H7 (cell line): ENCODE measurements around the gene SLAMF6. TPM values are rescaled to one million over a fixed set of nuclear protein-coding genes. Genes with fewer than 3 reads are reported as not detected.
A peak's percentile ranks its signal among the peaks of the same experiment; 100 is the strongest.
"Not testable (repeated sequence)": the region's sequence is repeated elsewhere in the genome, so short reads cannot be mapped to it uniquely, and the experiment has no call there.

Experiments used
- DNase-seq: peaks from one replicate; pipeline ENCODE4 v3.0.0; 2012
- H3K27me3 ChIP-seq: 2 replicates; pipeline ENCODE4 v1.6.0; 2011; ENCODE audit warnings: mild to moderate bottlenecking, low read length; ENCODE audit not compliant: control insufficient read depth, insufficient read depth
- H3K36me3 ChIP-seq: replicated peaks from 2 replicates; pipeline ENCODE4 v1.5.1; 2011; ENCODE audit warnings: low read length; ENCODE audit not compliant: control insufficient read depth, insufficient read depth
- H3K4me3 ChIP-seq: 2 replicates; pipeline ENCODE4 v1.5.1; 2011; ENCODE audit warnings: low read depth, mild to moderate bottlenecking, control low read depth, low read length, moderate library complexity; ENCODE audit not compliant: insufficient read depth
- total RNA-seq: library from RNA; depleted of rRNA; stranded (reverse); fragments of >200 nt; shearing (Covaris generic); gene quantifications from 2 replicates; pipeline ENCODE4 v1.2.3, GENCODE V29; 2014

The SLAMF6 gene
- total RNA-seq, 1 experiment from 2014 or later: not detected

DNA sequence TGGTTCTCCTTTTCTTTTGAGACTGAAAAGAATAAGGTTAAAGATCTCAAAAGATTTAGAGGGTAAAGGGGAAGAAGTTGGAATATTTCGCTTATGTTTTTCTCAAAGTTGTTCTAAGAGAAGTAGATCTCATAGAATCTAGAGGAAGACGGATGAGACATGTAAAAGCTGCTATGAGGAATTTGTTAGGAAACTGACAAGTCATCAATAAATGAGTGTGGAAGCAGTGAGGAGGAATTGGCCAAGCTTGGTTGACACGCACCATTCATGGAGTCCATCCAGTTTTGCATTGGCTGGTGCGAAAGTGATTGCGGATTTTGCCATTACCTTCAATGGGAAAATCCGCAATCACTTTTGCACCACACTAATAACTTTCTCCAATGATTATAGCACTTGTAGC is 20.0 kb downstream of the SLAMF6 start:
- Histone ChIP-seq H3K36me3 (no peaks in the 10 kb centered on the region), H3K27me3 (no peaks in the 10 kb centered on the region; the same call in 1 of the 2 replicates), H3K4me3 (no peak overlapping the region)
- no peak for DNase-seq

DNA sequence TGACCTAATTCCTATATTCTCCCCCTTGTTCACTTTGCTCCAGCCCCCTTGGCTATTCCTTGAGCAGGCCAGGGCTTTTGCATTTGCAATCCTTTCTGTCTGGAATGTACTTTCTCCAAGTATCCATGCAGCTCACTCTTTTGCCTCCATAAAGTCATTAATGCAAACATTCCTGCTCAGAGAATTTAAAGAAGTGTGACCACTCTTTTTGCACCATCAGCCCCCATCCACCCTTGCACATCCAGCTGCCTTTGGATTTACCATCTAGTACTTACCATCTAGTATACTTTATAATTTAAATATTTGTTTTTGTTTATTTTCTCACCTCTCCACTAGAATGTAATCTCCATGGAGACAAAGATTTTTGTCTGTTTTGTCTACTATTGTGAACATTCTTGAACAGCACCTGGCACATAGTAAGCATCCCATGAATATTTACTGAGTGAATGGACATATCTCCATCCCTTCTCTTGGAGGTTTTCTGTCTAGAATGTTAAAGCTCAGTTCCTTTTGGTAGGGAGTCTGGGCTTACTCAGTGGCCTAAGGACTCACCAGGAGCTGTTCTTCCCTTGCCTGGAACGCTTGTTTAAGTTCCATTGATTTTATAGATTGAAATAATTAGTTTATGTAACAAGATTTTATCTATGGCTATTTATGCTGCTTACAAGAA is 22.6 kb downstream of the SLAMF6 start:
- H3K36me3 ChIP-seq: no peaks in the 10 kb centered on the region
- no peak overlapping the region for H3K4me3 ChIP-seq
- DNase-seq: no peak
- H3K27me3 ChIP-seq: no peaks in the 10 kb centered on the region; the same call in 1 of the 2 replicates

DNA sequence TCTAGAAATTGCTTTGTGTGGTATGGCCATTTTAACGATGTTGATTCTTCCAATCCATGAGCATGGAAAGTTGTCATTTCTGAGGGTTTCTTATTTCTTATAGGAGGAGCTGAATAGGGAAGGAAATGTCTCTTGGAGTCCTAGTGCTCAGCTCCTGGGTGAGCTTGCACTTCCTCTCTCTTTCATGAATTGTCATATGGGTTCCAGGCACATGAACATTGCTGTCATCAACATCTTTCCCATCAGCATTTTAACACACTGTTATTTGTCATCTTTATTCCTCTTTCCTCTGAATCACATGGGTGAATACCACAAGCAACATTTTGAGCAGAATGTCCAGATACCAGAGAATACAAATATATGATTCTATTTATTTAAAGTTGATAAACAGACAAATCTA is 23.4 kb downstream of the SLAMF6 start:
- Histone ChIP-seq H3K4me3 (no peak overlapping the region), H3K36me3 (no peaks in the 10 kb centered on the region), H3K27me3 (no peaks in the 10 kb centered on the region; the same call in 1 of the 2 replicates)
- DNase-seq: no peak

DNA sequence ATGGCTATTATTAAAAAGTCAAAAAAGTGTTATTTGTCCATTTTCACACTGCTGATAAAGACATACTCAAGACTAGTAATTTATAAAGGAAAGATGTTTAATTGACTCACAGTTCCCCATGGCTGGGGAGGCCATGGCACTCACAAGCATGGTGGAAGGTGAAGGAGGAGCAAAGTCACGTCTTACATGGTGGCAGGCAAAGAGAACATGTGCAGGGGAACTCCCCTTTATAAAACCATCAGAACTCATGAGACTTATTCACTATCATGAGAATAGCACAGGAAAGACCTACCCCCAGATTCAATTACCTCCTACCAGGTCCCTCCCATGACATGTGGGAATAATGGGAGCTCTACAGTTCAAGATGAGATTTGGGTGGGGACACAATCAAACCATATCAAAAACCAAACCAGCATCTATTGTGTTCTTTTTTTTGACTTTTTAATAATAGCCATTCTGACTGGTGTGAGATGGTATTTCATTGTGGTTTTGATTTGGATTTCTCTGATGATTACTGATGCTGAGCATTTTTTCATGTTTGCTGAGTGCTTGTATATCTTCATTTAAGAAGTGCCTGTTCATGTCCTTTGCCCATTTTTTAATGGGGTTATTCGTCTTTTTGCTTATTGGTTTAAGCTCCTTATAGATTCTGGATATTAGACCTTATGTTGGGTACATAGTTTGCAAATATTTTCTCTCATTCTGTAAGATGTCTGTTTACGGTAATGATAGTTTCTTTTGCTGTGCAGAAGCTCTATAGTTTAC is 24.6 kb downstream of the SLAMF6 start:
- not testable (repeated sequence) for H3K36me3 ChIP-seq, DNase-seq, H3K4me3 ChIP-seq, H3K27me3 ChIP-seq

DNA sequence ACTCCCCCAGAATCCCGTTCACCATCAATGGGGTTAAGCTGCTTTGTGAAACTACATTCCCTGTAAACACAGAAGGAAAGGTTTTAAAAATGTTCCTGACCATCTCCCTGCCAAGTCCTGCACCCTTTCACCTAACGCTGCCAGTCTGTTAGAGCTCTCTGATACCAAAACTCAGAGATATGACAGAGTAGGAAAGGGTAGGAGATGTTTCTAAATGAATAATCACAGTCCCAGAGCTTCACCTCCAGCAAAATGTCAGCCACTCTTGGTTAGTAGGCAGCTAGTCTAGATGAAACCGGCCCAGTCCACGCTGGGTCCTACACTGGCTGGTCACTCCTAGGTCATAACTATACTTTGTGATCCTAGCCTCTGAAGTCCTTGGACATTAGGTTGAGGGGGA is 26.7 kb downstream of the SLAMF6 start:
- Histone ChIP-seq H3K4me3 (no peak overlapping the region), H3K27me3 (no peaks in the 10 kb centered on the region), H3K36me3 (no peaks in the 10 kb centered on the region)
- DNase-seq: no peak

DNA sequence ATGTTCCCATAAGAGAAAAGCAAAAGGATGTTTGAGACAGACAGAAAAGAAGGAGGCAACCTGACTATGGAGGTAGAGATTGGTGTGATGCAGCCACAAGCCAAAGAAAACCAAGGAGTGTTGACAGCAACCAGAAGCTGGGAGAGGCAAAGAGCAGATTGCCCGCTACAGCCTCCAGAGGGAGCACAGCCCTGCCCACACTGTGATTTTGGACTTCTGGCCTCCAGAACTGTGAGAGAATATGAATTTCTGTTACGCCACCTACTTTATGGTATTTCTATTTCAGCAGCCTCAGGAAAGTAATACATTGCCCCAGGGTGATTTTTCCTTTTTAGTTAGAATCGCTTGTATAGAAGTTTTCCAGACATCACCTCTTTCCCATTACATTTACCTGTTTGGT is 28.4 kb downstream of the SLAMF6 start:
- Histone ChIP-seq H3K27me3 (no peaks in the 10 kb centered on the region), H3K4me3 (no peak overlapping the region), H3K36me3 (no peaks in the 10 kb centered on the region)
- DNase-seq: no peak

DNA sequence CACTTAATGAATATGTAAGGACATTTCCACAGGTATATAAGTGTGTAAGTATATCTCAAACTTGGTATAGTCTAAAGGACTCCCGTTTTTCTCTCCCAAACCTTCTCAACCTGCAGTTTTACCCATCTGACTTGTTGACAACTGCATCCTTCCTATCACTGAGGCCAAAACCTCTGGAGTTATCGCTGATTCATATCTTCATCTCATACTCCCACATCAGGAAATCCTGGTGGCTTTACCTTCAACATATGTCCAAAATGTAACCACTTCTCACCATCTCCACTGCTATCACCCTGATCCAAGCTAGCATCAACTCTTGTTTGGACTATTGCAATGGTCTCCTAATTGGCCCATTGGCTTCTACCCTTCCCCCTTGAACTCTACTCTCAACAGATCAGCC is 30.4 kb downstream of the SLAMF6 start:
- Histone ChIP-seq H3K36me3 (no peaks in the 10 kb centered on the region), H3K27me3 (no peaks in the 10 kb centered on the region), H3K4me3 (no peak overlapping the region)
- DNase-seq: no peak

DNA sequence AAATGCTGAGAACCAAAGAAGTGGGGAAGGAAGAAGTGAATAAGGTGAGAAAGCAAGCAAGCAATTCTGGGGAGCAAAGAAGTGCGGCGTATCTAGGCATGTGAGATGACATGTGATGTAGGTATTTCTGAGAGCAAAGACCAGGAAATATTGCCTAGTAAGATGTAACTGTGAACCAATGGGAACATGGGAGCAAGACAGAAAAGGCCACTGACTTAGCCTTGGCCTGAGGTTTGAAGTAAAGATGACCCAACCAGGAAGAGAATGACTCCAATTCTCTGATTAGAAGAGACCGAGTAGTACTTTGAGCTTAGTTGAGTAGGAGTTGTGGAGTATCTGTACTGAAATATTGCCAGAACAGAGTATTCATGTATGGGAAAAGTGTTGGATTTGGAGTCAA is 31.1 kb downstream of the SLAMF6 start:
- DNase-seq: no peak
- Histone ChIP-seq H3K36me3 (no peaks in the 10 kb centered on the region), H3K4me3 (no peak overlapping the region), H3K27me3 (no peaks in the 10 kb centered on the region)

DNA sequence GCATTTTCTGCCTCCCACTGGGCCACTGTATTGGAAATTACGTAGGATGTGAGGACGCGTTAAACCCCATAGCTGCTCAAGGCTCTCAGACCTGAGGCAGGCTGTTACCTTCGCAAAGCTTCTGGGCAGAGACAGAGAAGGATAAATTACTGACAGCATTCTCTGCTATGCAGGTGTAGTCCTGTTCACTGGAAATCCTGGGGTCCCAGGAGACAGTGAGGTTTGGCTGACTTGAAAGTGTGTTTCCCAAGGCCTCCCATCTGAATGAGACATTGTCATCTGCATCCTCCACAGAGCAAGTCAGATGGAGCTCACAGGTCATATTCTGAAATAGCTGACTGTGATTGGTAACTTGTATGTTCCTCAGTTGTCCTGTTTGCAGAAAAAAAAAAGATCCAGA is 32.0 kb downstream of the SLAMF6 start:
- H3K4me3 ChIP-seq: no peak overlapping the region
- H3K27me3 ChIP-seq: no peaks in the 10 kb centered on the region
- H3K36me3 ChIP-seq: no peaks in the 10 kb centered on the region
- DNase-seq: no peak

DNA sequence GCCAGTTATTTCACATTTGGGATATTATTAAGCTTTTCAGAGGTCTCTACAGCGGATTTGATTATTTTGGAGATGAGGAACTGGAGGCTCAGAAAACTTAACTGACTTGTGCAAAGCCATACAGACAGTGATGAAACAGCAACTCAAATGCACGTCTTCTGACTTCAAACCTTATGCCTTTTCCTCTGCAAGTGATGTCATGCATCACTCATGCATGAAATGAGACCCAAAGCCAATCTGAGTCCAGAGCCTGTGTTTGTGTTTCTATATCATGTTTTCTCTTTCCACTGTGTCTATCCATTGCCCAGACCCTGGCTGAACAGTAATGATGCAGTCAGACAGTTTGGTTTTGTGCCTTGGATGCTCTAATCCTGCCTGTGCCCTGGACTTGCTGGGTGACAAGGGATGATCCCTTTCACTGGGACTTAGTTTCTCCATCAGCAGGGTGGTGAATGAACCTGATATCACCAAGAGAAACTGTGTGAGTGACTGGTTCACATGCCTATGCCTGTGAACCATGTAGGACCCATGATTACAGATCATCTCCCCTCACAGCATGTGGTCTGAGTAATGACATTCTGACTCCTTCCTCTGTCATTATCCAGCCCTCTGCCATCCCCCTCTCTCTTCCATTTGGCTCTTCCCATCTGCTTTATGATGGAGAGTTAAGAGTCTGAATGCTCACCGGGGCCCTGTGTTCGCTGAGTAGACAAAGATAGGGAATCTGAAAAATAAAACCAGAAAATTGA is 33.4 kb downstream of the SLAMF6 start:
- Histone ChIP-seq H3K36me3 (no peaks in the 10 kb centered on the region), H3K27me3 (no peaks in the 10 kb centered on the region)

DNA sequence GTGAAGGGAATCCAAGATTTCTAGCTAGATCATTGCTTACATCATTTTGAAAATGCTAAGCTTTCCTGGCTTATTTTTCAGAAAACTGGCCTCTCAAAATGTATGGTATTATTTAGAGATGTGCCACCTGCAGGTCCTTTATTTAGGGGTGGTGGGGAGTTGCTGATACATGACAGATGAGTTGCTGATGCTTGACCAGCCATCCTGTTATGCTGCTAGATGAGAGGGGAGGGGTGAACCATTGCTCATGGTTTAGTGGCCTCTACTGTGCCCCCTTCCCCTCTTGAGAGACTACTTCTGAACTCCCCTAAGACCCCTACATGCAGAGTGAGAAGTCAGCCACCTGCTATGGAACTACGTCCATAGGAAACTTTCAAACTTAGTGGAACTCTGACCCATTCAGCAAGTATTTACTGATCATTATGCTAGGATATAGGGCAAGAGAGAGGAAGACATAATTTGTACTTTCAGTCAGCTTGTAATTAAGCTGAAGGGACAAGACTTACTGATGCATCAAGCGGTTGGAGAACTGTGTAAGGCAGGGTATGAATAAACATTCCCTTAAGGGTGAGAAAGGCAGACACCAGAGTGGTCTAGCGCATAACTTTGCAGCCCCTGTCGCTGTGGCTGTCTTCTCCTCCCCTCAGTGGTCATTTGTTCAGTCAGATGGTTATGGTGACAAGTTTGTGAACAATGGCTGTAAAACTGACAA is 34.6 kb downstream of the SLAMF6 start:
- DNase-seq: no peak
- Histone ChIP-seq H3K36me3 (no peaks in the 10 kb centered on the region), H3K27me3 (no peaks in the 10 kb centered on the region), H3K4me3 (no peak overlapping the region)

More for the DNA sequence above, 33.4 kb downstream of the SLAMF6 start:
- no peak for DNase-seq
- H3K4me3 ChIP-seq: no peak overlapping the region

DNA sequence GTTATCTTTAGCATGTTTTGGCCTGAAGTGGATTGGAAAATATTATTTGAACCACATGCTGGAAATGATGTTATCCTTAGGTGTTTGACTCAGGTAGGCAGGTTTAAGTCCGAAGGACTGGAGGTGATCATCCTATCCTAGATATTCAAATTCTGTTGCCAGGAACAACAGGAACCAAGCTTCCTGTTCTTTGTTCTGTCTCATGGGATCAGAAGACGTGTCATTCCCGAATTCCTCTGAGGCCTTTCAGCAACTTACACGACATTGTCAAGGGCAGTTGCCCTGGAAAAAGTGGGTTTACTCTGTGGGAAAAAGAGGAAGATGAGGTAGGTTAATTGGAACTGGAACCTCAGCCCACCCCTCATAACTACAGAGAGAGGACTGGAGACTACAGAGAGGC is 36.6 kb downstream of the SLAMF6 start:
- DNase-seq: peak; percentile 9
- Histone ChIP-seq H3K27me3 (no peaks in the 10 kb centered on the region), H3K4me3 (no peak overlapping the region), H3K36me3 (no peaks in the 10 kb centered on the region)

DNA sequence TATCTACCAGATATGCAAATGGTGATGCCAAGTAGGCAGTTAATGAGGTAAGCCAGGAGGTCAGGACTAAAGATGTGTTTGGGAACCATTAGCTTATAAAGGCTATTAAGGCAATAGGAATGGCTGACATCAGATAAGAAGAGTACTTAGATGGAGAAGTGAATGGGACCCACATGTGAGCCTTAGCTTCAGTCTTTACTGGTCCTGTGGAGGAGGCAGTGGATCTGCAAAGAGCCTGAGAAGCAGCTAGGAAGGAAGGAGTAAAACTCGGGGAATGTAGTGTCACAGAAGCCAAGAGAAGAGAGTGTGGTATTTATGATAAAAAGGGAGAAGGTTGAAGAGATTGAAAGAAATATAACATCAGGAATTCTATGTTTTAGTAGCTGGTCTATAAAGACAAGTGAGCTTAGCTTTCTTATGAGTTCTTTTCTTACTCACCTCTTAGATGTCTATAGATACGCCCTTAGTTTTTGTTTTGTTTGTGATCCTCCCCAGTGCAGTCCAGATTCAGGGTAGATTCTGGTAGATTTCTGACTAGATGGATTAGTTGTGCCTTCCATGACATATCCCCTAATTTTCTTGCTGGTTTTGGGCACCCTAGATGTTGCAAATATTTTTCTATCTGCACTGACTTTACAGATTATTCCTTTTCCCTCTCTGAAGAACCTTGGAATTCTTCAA is 39.4 kb downstream of the SLAMF6 start:
- Histone ChIP-seq H3K4me3 (no peak overlapping the region), H3K27me3 (no peaks in the 10 kb centered on the region), H3K36me3 (no peaks in the 10 kb centered on the region)
- no peak for DNase-seq

DNA sequence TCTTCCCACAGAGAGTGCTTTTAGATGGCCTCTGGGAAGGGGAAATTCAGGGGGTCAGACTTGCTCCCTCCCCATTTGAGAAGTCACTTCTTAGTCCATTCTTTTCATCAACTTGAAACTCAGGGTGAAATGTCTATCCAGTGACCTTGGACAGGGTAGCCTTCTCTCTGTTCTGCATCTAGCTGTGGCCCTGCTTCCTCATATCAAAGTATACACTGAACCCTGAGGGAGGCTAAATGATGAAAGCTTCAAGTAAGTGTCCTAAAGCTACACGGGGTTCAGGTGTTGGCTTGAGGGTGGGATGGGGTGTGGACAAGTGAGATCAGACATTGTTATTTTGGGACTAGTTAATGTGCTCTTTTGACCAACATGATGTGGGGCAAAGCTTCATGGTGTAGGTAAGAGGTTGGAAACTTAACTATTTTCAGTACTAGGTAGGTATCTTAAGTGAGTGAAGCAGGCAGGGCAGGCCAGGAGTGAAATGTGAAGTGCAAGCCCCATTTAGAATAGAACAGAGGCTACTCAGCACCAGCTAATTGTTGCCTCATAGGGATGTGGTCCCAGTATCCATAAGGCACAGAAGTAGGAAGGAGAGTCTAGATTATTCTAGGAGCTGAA is 41.0 kb downstream of the SLAMF6 start:
- DNase-seq: no peak

More for the DNA sequence above, 41.0 kb downstream of the SLAMF6 start:
- H3K4me3 ChIP-seq: no peak overlapping the region
- H3K36me3 ChIP-seq: no peaks in the 10 kb centered on the region
- no peaks in the 10 kb centered on the region for H3K27me3 ChIP-seq
